Neural progenitor cell (in vitro differentiated cells): ENCODE results near the gene DCTPP1.

Source experiments
- EZH2 ChIP-seq: fragments of 200-600 bp; sonication (generic); IDR thresholded peaks from 2 replicates; pipeline ENCODE4 v1.6.1; 2017; ENCODE audit warnings: antibody characterized with exemption, mild to moderate bottlenecking, moderate library complexity
- TF ChIP-seq, protein P1 (sequence below): fragments of 200-600 bp; sonication (generic); IDR thresholded peaks from 2 replicates; pipeline ENCODE4 v1.5.1; 2017; ENCODE audit warnings: antibody characterized with exemption, mild to moderate bottlenecking

DNA sequence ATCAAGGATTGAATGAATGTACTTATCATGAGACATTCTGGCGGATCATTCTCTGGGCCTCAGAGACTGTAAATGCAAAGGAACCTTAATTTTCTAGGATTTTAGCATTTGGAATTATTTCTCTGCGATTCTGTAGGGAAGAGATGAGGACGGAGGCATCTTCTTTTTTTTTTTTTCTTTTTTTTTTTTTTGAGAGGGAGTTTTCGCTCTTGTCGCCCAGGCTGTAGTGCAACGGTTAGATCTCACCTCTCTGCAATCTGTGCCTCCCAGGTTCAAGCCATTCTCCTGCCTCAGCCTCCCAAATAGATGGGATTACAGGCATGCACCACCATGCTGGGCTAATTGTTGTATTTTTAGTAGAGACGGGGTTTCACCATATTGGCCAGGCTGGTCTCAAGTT lies 44.9 kb upstream of the DCTPP1 start:
- TF ChIP-seq, protein P1, sequence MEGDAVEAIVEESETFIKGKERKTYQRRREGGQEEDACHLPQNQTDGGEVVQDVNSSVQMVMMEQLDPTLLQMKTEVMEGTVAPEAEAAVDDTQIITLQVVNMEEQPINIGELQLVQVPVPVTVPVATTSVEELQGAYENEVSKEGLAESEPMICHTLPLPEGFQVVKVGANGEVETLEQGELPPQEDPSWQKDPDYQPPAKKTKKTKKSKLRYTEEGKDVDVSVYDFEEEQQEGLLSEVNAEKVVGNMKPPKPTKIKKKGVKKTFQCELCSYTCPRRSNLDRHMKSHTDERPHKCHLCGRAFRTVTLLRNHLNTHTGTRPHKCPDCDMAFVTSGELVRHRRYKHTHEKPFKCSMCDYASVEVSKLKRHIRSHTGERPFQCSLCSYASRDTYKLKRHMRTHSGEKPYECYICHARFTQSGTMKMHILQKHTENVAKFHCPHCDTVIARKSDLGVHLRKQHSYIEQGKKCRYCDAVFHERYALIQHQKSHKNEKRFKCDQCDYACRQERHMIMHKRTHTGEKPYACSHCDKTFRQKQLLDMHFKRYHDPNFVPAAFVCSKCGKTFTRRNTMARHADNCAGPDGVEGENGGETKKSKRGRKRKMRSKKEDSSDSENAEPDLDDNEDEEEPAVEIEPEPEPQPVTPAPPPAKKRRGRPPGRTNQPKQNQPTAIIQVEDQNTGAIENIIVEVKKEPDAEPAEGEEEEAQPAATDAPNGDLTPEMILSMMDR: no peak
- TF ChIP-seq EZH2: no peak
